GM10847 (cell line): Measurements from ENCODE around the gene TBC1D22B.

ENCODE experiments used
- POLR2A ChIP-seq: IDR thresholded peaks from 2 replicates; pipeline ENCODE4 v1.6.1; 2011; ENCODE audit not compliant: insufficient read length; ENCODE audit errors: extremely low read depth

Gene TBC1D22B

GRCh38 chr6:37317312-37318038, 59.9 kb downstream of the TBC1D22B start:
- no peak for TF ChIP-seq POLR2A

- TF ChIP-seq POLR2A = no peak
These were observed 61.6 kb downstream of the TBC1D22B start for GRCh38 chr6:37319156-37319555.

DNA sequence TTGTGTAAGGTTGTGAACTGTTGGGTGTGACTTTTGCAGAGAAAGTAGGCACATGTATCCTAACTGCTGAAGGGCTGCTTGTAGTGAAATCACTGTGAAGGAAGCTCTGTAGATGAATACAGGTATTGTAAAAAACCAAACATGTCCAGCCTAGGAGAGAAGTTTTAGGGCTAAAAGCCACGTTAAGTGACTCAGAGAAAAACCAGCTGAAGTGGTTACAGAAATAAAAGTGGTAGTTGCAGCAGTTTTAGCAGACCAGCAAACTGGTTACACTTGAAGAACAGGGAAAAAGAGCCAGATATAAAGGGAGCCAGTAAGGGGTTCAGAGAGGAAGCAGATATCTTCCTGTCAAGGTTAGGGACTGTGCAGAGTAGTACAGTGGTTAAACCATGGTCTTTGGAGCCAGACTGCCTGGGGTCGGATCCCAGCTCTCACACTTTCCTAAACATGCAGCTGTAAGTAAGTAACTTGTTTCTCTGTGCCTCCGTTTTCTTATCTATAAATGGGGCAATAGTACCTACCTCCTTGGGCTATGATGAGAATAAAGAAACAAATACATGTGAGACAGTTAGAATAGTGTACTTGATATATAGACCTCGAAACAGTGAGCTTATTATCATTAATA, 62.4 kb downstream of the TBC1D22B start:
- no peak for TF ChIP-seq POLR2A

DNA sequence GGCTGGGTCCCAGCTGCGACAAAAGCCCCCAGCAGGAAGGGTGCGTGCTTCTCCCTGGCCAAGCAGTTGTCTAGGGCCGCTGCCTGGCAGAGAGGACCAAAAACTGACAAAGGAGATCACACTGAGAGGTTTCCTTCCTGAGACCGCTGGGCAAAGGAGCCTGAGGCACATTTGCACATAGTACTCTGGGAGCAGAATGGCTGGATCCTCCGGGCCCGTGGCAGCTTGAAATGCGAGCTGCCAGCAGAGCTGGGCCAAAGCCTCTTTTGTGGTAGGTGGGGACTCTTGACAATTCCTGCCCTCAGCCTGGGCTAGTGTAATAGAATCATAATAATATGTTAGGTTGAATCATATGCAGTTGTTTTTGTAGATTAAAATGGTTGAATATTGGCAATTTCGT, 63.1 kb downstream of the TBC1D22B start:
- no peak for TF ChIP-seq POLR2A

GRCh38 chr6:37321101-37321500, 63.5 kb downstream of the TBC1D22B start:
- no peak for TF ChIP-seq POLR2A

DNA sequence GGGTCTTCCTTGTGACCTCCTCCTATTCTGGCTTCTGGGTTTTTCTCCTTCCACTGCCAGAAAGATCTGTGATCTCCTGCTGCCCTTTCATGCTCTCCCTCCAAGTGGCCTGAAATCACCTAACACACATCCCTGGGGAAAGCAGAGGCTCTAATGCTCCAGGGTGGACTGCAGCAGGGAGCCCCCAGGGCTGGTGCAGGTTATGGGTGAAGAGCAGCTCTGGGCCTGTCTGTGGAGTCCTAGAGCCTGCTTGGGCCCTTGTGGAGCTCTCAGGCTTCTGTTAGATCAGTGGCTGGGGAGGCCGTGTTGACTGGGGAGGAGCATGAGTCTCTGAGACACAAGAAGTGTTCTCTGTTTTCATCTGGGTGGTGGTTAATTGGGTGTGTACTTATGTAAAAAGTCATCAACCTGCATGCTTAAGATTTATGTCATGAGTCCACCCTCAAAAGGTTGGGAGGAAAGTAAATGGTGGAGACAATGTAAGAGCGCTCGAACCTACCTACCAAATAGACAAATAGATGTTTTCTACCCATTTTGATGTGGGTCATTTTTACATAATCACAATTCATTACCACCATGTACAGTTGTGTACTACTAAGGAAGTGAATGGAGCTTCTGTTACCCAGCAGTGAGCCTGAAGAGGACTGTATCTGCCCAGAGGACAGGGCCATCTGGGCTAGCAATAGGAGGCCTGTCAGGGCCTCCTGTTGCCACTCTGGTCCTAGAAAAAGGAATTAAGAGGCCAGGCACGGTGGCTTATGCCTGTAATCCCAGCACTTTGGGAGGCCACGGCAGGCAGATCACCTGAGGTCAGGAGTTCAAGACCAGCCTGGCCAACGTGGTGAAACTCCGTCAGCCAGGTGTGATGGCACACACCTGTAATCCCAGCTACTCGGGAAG, 64.2 kb downstream of the TBC1D22B start:
- no peak for TF ChIP-seq POLR2A

GRCh38 chr6:37323580-37323979, 66.0 kb downstream of the TBC1D22B start:
- TF ChIP-seq POLR2A = no peak

DNA sequence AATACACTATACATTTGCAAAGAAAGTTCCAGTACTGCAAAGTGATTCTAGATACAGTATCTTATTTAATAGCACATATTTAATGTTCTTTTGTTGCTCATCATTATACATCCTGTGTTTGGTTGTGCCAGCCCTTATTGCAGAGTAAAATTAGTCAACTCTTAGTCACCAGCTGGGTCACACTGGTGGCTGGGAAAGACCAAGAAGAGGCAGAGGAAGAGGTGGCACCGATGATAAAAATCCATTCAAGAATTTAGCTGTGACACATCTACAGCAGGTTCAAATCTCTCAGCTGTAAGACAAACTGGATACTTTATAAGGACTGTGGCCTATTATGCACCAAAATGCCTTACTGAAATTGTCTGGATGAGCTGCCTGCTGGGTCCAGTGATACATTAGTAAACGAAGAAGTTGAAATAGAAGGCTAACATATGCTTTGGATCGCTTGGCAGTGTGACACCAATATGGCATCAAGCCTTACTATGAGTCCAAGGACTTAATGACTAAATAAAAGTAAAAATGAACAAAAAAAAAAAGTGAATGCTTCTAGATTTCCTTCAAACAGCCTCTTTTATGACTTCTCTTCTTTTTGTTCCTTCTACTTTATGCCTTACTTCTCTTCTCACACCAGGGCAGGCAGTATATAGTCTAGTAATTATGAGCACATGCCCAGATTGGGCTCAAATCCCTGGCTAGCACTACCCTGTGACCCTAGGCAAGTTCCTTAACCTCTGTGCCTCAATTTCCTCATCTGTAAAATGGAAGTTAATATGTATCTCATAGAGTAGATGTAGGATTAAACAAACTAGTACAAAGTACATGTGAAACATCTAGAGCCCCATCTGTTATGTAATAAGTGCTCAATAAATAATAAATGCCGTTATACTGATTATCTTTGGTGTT, 66.8 kb downstream of the TBC1D22B start:
- no peak for TF ChIP-seq POLR2A

DNA sequence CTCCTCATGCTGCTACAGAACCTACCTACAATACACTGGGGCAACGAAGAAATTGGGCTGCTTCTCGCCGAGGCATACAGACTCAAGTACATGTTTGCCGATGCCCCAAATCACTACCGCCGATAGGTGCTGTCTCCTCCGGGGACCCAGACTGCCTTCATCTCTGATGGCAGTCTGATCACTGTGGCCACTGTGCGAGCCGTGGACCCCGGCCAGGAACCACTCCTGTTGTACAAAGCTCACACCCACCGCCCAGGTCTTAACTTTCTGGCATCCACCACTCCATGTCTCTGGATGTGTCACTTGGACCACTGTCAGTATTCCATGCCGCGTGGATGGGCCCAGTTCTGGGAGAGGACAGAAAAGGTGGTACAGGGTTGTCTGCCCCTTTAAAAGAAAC, 73.5 kb downstream of the TBC1D22B start:
- no peak for TF ChIP-seq POLR2A

- TF ChIP-seq POLR2A = no peak
These were observed 75.3 kb downstream of the TBC1D22B start for GRCh38 chr6:37332894-37333293.

DNA sequence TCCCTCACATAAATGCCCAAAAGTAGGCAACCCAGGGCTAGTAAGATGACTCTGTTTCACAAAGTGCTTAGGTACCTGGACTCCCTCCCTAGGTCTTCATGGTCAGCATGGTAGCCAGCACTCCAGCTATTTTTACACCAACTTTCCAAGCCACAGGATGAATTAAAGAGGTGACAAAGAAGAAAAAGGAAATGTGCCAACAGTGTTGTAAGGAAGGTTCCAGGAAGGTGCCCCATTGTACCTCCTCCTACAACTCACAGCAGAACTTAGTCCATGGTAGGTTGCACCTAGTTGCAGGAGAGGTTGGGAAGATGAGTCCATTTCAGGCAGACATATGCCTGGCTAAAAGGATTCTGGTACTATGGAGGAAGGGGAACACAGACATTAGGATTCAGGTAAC, 76.5 kb downstream of the TBC1D22B start:
- TF ChIP-seq POLR2A = no peak

DNA sequence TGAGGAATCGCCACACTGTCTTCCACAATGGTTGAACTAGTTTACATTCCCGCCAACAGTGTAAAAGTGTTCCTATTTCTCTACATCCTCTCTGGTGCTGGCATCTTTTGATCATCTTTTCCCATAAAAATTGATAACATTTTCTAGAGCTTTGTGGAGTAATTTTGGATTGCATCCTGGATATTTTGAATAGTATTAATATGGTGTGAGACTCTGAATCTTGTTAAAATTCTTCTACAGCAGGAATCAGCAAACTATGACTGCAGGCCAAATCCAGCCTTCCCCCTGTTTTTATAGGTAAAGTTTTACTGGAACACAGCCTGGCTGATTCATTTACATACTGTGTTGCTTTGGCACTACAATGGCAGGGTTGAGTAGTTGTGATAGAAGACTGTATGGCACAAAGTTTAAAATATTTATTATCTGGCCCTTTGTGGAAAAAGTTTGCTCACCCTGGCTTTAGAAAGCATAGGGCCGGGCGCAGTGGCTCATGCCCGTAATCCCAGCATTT, 81.2 kb downstream of the TBC1D22B start:
- no peak for TF ChIP-seq POLR2A

- TF ChIP-seq POLR2A = no peak
These were observed 82.4 kb downstream of the TBC1D22B start for GRCh38 chr6:37339741-37340638.

DNA sequence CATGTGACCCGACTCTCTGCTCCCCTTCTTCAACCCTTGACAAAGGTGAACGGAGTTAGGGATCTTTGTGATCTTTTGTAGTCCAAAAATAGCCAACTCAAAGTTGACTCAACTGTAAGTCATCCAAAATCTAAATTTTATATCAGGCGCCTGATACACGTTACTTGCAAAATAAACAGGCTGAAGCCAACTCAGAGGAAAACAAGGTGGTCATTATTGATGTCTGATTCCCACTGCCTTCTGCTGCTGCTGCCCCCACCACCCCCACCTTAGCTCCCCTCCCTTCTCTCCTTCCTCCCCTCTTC, 83.0 kb downstream of the TBC1D22B start:
- no peak for TF ChIP-seq POLR2A
